B cell (primary cell): ENCODE measurements around the gene BCAR1. TPM values are rescaled to one million over a fixed set of nuclear protein-coding genes. Genes with fewer than 3 reads are reported as not detected.

Source experiments
- ATAC-seq: fragments of 200-7000 bp; cut with Tn5 transposase; one replicate; pipeline ENCODE4 v1.10.0; 2021; ENCODE audit warnings: low read depth, mild to moderate bottlenecking, moderate number of reproducible peaks, moderate library complexity
- CTCF ChIA-PET: fragments of 350-600 bp; sonication (Branson Sonifier 250); formaldehyde crosslinking; loops from one replicate; lab custom pipeline; 2021; ENCODE audit warnings: antibody characterized with exemption, inconsistent platforms; lab: Charles Lee
- POLR2A ChIA-PET: fragments of 350-600 bp; sonication (Branson Sonifier 250); formaldehyde crosslinking; loops from one replicate; lab custom pipeline; 2021; ENCODE audit warnings: antibody characterized with exemption; lab: Charles Lee
- DNase-seq: peaks from one replicate; pipeline ENCODE4 v3.0.0; 2013
- H2AFZ ChIP-seq: 2 replicates; pipeline ENCODE4 v1.6.1; 2012; ENCODE audit warnings: mild to moderate bottlenecking, low read depth, low read length; ENCODE audit not compliant: insufficient read depth, poor library complexity, severe bottlenecking
- H3K27ac ChIP-seq, 2 donors: 1 replicate in 1 of 2; 2 replicates in 1 of 2; pipeline ENCODE4 v1.5.1; 2012 to 2013; ENCODE audit warnings: low read length in 2 of 2, mild to moderate bottlenecking in 2 of 2, moderate library complexity in 1 of 2
- H3K27me3 ChIP-seq, 4 experiments: fragments of 200-600 bp in 1 of 4; sonication (generic) in 1 of 4; replicated peaks in 1 of 4; 1 replicate in 2 of 4; 2 replicates in 2 of 4; pipeline versions ENCODE4 v1.6.1 to v1.7.0; 2013 to 2016; ENCODE audit warnings: low read length in 3 of 4, mild to moderate bottlenecking in 2 of 4, mixed read lengths in 1 of 4, moderate library complexity in 1 of 4; ENCODE audit not compliant: insufficient read depth in 4 of 4, control insufficient read depth in 3 of 4; ENCODE audit errors: control extremely low read depth in 1 of 4
- H3K36me3 ChIP-seq, 2 experiments: replicated peaks in 1 of 2; 1 replicate in 1 of 2; 2 replicates in 1 of 2; pipeline versions ENCODE4 v1.6.1 to v1.7.1; 2013; ENCODE audit warnings: low read length in 1 of 2; ENCODE audit not compliant: insufficient read depth in 2 of 2, control insufficient read depth in 1 of 2; ENCODE audit errors: control extremely low read depth in 1 of 2, extremely low read depth in 1 of 2
- H3K4me1 ChIP-seq, 2 donors: fragments of 200-600 bp in 1 of 2; sonication (generic) in 1 of 2; 1 replicate in 1 of 2; 2 replicates in 1 of 2; pipeline versions ENCODE4 v1.5.1 to v1.6.1; 2013 to 2017; ENCODE audit warnings: low read length in 2 of 2; ENCODE audit not compliant: control insufficient read depth in 2 of 2, insufficient read depth in 2 of 2
- H3K4me2 ChIP-seq: replicated peaks from 2 replicates; pipeline ENCODE3; 2012; ENCODE audit warnings: mild to moderate bottlenecking, low read depth, low read length; ENCODE audit not compliant: poor library complexity, severe bottlenecking
- H3K4me3 ChIP-seq, 5 experiments: fragments of 200-600 bp in 1 of 5; sonication (generic) in 1 of 5; 1 replicate in 3 of 5; 2 replicates in 2 of 5; pipeline versions ENCODE4 v1.5.1 to v1.7.0; 2011 to 2016; ENCODE audit warnings: low read length in 4 of 5, mild to moderate bottlenecking in 4 of 5, low read depth in 2 of 5, control low read depth in 1 of 5, moderate library complexity in 1 of 5; ENCODE audit not compliant: insufficient read depth in 1 of 5; ENCODE audit errors: control extremely low read depth in 1 of 5, extremely low read depth in 1 of 5
- H3K79me2 ChIP-seq: fragments of 200-600 bp; sonication (generic); one replicate; pipeline ENCODE4 v1.6.0; 2016; ENCODE audit warnings: low read length; ENCODE audit not compliant: control insufficient read depth, insufficient read depth
- H3K9ac ChIP-seq: fragments of 200-600 bp; sonication (generic); 2 replicates; pipeline ENCODE4 v1.6.1; 2017; ENCODE audit warnings: mild to moderate bottlenecking, low read length, moderate library complexity
- H3K9me3 ChIP-seq, 3 donors: one replicate each; pipeline versions ENCODE4 v1.6.1 to v1.7.1; 2013; ENCODE audit warnings: low read length in 2 of 3; ENCODE audit not compliant: control insufficient read depth in 2 of 3, insufficient read depth in 1 of 3; ENCODE audit errors: control extremely low read depth in 1 of 3
- H4K20me1 ChIP-seq: 2 replicates; pipeline ENCODE4 v1.6.0; 2012; ENCODE audit warnings: mild to moderate bottlenecking, low read length; ENCODE audit not compliant: insufficient read depth, control insufficient read depth, poor library complexity, severe bottlenecking
- H3K27ac Mint-ChIP-seq: one replicate; pipeline ENCODE4 v1.8.0; 2021; ENCODE audit warnings: mixed read lengths
- H3K27me3 Mint-ChIP-seq: one replicate; pipeline ENCODE4 v1.8.0; 2021; ENCODE audit warnings: mixed read lengths
- H3K4me1 Mint-ChIP-seq: one replicate; pipeline ENCODE4 v1.8.0; 2021; ENCODE audit warnings: mixed read lengths
- H3K4me3 Mint-ChIP-seq: one replicate; pipeline ENCODE4 v1.8.0; 2021; ENCODE audit warnings: mixed read lengths
- H3K9me3 Mint-ChIP-seq: one replicate; pipeline ENCODE4 v1.8.0; 2022; ENCODE audit warnings: mixed read lengths; ENCODE audit not compliant: insufficient read depth
- EZH2 ChIP-seq: IDR thresholded peaks from 2 replicates; pipeline ENCODE4 v1.6.1; 2012; ENCODE audit warnings: borderline replicate concordance, low read depth, mild to moderate bottlenecking, moderate library complexity, low read length; ENCODE audit not compliant: insufficient read depth, poor library complexity, severe bottlenecking
- WGBS: methylation state at CpG from one replicate; pipeline ENCODE4 v1.1.5; 2013; ENCODE audit warnings: missing lambda C conversion rate; ENCODE audit not compliant: insufficient coverage; 5-methylcytosine and 5-hydroxymethylcytosine counted together
- intact Hi-C: fragments of 100-400 bp; cut with micrococcal nuclease; formaldehyde crosslinking; loops from one replicate; pipeline ENCODE4 v1.10.0; 2022
- polyA plus RNA-seq: library from polyadenylated mRNA; depleted of rRNA; stranded (reverse); fragments of >200 nt; gene quantifications from 2 replicates; pipeline ENCODE4 v1.2.3, GENCODE V29; 2012
- total RNA-seq, 2 donors: library from RNA; stranded (reverse); fragments of 120-200 nt in 1 of 2; gene quantifications; 1 replicate in 1 of 2; 2 replicates in 1 of 2; pipeline versions ENCODE4 v1.2.3 to v1.2.4, GENCODE V29; 2013 to 2022
- TF ChIP-seq, protein P1 (sequence below): fragments of 200-600 bp; IDR thresholded peaks from one replicate; pipeline ENCODE4 v1.8.0; 2022; ENCODE audit warnings: antibody characterized with exemption, mild to moderate bottlenecking

The BCAR1 gene
- total and polyA plus RNA-seq, 2 donors (not counting 1 experiment from before 2014, with no cell fraction given) = not detected

DNA sequence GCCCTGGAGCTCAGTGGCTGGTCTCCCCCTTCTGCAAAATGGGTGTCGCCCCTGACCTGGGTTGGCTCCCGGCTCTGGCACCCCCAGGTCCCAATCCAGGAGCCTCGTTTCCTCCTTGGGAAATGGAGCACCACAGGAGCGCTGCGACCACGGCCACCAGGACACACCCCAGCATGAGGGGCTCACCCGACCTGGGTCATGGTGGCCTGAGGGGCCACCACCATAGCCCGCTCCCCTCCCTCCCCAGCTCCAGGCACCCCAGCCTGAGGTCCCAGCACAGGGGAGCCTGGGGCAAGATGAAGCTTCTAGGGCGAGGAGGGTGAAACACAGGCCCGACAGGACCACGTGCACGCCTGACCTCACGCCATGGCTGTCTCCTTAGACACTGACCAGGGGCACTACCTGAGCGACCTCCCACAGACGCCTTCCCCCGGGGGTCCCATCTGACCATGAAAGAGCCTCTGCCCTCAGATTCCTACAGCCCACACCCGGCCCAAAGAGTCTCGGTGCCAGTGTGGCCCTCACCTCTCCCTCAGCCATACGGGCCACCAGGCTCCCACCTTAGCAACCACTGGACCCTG, 11.8 kb downstream of the BCAR1 start:
- ChIA-PET POLR2A (no interaction called here), CTCF (interaction anchor here (0.9 kb wide), 1 partner anchor 146 kb away, joined by 3 read pairs; no protein-coding TSS in a partner anchor)
- Histone ChIP-seq H3K27ac (no peak overlapping the region), H4K20me1 (no peaks in the 10 kb centered on the region), H3K4me2 (no peak overlapping the region), H3K79me2 (no peaks in the 10 kb centered on the region), H3K36me3 (no peaks in the 10 kb centered on the region), H3K9me3 (peaks cover 0 to 18% (median 0%) of the 10 kb centered on the region in 3 donors), H3K4me3 (no peak overlapping the region), H3K4me1 (peaks cover 0 to 5% of the 10 kb centered on the region in 2 donors), H2AFZ (no peak overlapping the region), H3K9ac (no peak overlapping the region), H3K27me3 (peaks cover 0 to 89% (median 12%) of the 10 kb centered on the region in 4 experiments)
- H3K27ac Mint-ChIP-seq = no peak overlapping the region
- H3K4me1 Mint-ChIP-seq = peaks cover 5% of the 10 kb centered on the region
- no peak for TF ChIP-seq EZH2
- TF ChIP-seq, protein P1, sequence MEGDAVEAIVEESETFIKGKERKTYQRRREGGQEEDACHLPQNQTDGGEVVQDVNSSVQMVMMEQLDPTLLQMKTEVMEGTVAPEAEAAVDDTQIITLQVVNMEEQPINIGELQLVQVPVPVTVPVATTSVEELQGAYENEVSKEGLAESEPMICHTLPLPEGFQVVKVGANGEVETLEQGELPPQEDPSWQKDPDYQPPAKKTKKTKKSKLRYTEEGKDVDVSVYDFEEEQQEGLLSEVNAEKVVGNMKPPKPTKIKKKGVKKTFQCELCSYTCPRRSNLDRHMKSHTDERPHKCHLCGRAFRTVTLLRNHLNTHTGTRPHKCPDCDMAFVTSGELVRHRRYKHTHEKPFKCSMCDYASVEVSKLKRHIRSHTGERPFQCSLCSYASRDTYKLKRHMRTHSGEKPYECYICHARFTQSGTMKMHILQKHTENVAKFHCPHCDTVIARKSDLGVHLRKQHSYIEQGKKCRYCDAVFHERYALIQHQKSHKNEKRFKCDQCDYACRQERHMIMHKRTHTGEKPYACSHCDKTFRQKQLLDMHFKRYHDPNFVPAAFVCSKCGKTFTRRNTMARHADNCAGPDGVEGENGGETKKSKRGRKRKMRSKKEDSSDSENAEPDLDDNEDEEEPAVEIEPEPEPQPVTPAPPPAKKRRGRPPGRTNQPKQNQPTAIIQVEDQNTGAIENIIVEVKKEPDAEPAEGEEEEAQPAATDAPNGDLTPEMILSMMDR = no peak
- no peak overlapping the region for H3K4me3 Mint-ChIP-seq
- ATAC-seq (no peak), DNase-seq (no peak)
- WGBS = 95% methylated on average over 19 of the region's 19 CpGs
- intact Hi-C loops = no loop called here
- H3K9me3 Mint-ChIP-seq = no peaks in the 10 kb centered on the region
- peaks cover 63% of the 10 kb centered on the region for H3K27me3 Mint-ChIP-seq

DNA sequence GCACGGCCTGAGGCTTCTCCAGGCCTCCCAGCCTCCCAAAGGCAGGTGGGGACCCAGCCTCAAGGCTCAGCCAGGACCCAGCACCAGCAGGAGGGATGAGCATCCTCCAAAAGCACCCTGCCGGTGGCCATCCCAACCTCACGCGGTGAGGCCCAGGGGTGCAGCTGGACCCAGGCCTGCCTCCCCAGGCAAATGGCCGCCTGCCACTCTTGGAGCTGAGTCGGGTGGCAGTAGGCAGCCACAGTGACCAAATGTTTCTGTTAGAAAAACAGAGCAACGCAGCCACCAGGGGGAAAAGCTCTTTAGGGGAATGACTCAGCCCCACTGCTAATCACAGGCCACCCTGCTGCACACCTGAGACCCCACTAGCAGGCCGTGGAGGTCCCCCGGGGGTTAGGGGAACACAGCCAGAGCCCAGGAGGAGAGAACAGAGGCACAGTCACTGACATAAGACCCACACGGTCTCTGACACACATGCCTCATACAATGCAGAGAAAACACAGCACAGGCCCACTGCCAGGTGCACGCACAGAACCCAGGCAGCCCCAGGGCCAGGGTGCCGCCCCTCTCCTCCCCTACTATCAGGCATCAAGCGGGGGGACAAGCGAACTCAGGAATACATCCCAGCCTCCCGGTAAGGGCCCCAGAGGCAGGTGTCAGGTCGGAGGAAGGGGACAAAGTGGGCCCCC, 12.4 kb downstream of the BCAR1 start:
- Histone ChIP-seq H3K4me1 (peaks cover 0 to 2% of the 10 kb centered on the region in 2 donors), H3K4me2 (no peak overlapping the region), H3K27me3 (peaks cover 0 to 89% (median 14%) of the 10 kb centered on the region in 4 experiments), H3K9ac (no peak overlapping the region), H3K36me3 (no peaks in the 10 kb centered on the region), H3K27ac (no peak overlapping the region), H4K20me1 (no peaks in the 10 kb centered on the region), H2AFZ (no peak overlapping the region), H3K9me3 (peaks cover 0 to 25% (median 0%) of the 10 kb centered on the region in 3 donors), H3K4me3 (no peak overlapping the region), H3K79me2 (no peaks in the 10 kb centered on the region)
- ChIA-PET POLR2A (no interaction called here), CTCF (interaction anchor here (0.9 kb wide), 1 partner anchor 147 kb away, joined by 3 read pairs; no protein-coding TSS in a partner anchor)
- Mint-ChIP-seq H3K4me1 (peaks cover under 1% of the 10 kb centered on the region), H3K27me3 (peaks cover 62% of the 10 kb centered on the region), H3K4me3 (no peak overlapping the region), H3K27ac (no peak overlapping the region), H3K9me3 (no peaks in the 10 kb centered on the region)
- no peak for TF ChIP-seq EZH2
- TF ChIP-seq, protein P1 = no peak
- 81% methylated on average over 15 of the region's 16 CpGs for WGBS
- DNase-seq = no peak
- ATAC-seq = no peak
- intact Hi-C loops = no loop called here
